Vagina (tissue), 2 donors: ENCODE data around the gene RTN1.

Experiments
- CTCF ChIP-seq, 3 experiments: fragments of 450-650 bp in 2 of 3; fragments of 200-600 bp in 1 of 3; sonication (generic) in 1 of 3; IDR thresholded peaks; one replicate each; pipeline ENCODE4 v1.5.1; 2017 to 2019; ENCODE audit warnings: antibody characterized with exemption in 3 of 3, mild to moderate bottlenecking in 2 of 3, moderate library complexity in 2 of 3
- POLR2AphosphoS5 ChIP-seq, 2 donors: sonication (generic); formaldehyde crosslinking; IDR thresholded peaks; one replicate each; pipeline ENCODE4 v1.9.0; 2017; ENCODE audit warnings: antibody characterized with exemption in 2 of 2, mild to moderate bottlenecking in 2 of 2, low read depth in 1 of 2; ENCODE audit not compliant: insufficient read depth in 1 of 2

DNA sequence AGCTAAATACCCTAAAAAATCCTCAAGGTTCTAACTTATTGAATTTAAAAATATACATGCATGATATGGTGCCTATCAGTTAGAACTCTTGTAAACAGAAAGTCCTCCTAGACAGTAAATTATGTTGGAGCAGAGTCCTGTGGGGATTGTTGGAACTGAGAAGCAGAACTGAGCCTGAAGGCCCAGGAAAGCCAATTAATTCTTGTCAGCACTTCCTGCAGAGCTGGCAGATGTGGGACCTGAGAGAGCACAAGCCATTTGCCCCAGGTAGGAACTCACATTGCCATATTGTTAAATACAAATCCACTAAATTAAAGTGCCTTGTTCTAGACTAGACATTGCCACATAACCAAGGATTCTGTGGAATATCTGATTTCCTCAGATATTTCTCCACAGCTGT is 117.1 kb downstream of the RTN1 start:
- TF ChIP-seq POLR2AphosphoS5 (IDR thresholded peaks at IDR 0.05; ENCODE audit: insufficient read depth in 1 of 2, low read depth in 1 of 2) (no peak), CTCF (IDR thresholded peaks at IDR 0.05) (no peak)
